BE2C (cell line): Measurements from ENCODE around the gene CHSY1.

ENCODE experiments used
- DNase-seq: peaks from one replicate; pipeline ENCODE4 v3.0.0-alpha.2; 2020
- H3K27me3 ChIP-seq: fragments of 250-450 bp; sonication (Bioruptor Pico); 2 replicates; pipeline ENCODE4 v1.5.1; 2020; ENCODE audit warnings: mild to moderate bottlenecking
- H3K36me3 ChIP-seq: fragments of 250-450 bp; sonication (Bioruptor Pico); 2 replicates; pipeline ENCODE4 v1.5.1; 2020; ENCODE audit warnings: mild to moderate bottlenecking
- H3K4me1 ChIP-seq: fragments of 250-450 bp; sonication (Bioruptor Pico); 2 replicates; pipeline ENCODE4 v1.5.1; 2020
- H3K4me3 ChIP-seq: 2 replicates; pipeline ENCODE4 v1.5.1; 2011; ENCODE audit warnings: low read depth, low read length
- H3K9me3 ChIP-seq: fragments of 250-450 bp; sonication (Bioruptor Pico); 2 replicates; pipeline ENCODE4 v1.5.1; 2020
- CTCF ChIP-seq: IDR thresholded peaks from 2 replicates; pipeline ENCODE4 v1.5.1; 2012; ENCODE audit warnings: mild to moderate bottlenecking, low read depth, low read length

CHSY1 gene

GRCh38 chr15:101169495-101170071 is 82.3 kb downstream of the CHSY1 start:
- H3K4me1 ChIP-seq, result peaks cover 58% of the 10 kb centered on the region
- H3K4me3 ChIP-seq, result no peak overlapping the region
- no peak for DNase-seq
- H3K9me3 ChIP-seq, result peaks cover 3% of the 10 kb centered on the region; the same call in 1 of the 2 replicates
- TF ChIP-seq CTCF, result no peak
- H3K27me3 ChIP-seq, result no peaks in the 10 kb centered on the region
- peaks cover 9% of the 10 kb centered on the region for H3K36me3 ChIP-seq

DNA sequence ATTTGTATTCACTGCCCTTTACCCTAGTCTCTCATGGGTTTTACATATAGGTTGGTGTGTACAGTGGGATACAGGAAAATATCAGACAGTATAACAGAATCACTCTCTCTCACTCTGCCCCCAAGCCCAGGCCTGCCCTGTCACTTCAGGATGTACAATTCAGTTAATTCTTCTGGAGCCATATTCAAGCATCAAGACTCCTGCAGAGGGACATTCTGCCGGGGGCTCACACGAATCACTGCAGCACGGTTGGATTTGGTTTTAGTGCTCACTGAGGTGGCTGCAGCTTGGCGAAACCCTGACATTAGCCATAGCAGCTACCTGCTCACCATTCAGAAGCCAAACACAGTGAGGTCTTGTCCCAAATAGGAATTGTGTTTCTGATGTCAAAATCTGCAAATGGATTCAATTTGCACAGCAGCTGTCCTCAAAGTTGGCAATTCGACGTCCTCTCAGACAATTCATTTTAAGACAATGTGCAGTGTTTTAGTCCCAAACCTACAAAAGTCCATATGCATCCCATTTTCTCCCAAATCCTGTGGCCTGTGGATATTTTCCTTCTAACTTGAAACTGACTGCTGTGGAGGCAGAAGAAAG is 82.9 kb downstream of the CHSY1 start:
- no peak for DNase-seq
- Histone ChIP-seq H3K9me3 (peaks cover 3% of the 10 kb centered on the region), H3K4me3 (no peak overlapping the region), H3K4me1 (peaks cover 58% of the 10 kb centered on the region), H3K36me3 (peaks cover 3% of the 10 kb centered on the region), H3K27me3 (no peaks in the 10 kb centered on the region)
- TF ChIP-seq CTCF, result no peak

GRCh38 chr15:101168463-101168824 is 83.4 kb downstream of the CHSY1 start:
- Histone ChIP-seq H3K9me3 (peaks cover 3% of the 10 kb centered on the region), H3K27me3 (no peaks in the 10 kb centered on the region), H3K4me1 (peaks cover 58% of the 10 kb centered on the region), H3K36me3 (no peaks in the 10 kb centered on the region), H3K4me3 (no peak overlapping the region)
- DNase-seq, result no peak
- no peak for TF ChIP-seq CTCF

GRCh38 chr15:101167753-101168462 is 83.9 kb downstream of the CHSY1 start:
- TF ChIP-seq CTCF, result no peak
- peak; percentile 80 for DNase-seq

GRCh38 chr15:101167411-101167752 is 84.5 kb downstream of the CHSY1 start:
- peaks cover 54% of the 10 kb centered on the region for H3K4me1 ChIP-seq
- no peak for DNase-seq
- TF ChIP-seq CTCF, result no peak

More at GRCh38 chr15:101167753-101168462, 83.9 kb downstream of the CHSY1 start:
- Histone ChIP-seq H3K27me3 (no peaks in the 10 kb centered on the region), H3K9me3 (peaks cover 3% of the 10 kb centered on the region), H3K4me3 (peak overlapping the region; percentile 5; the same call in 1 of the 2 replicates), H3K4me1 (peaks cover 58% of the 10 kb centered on the region), H3K36me3 (no peaks in the 10 kb centered on the region)

More at GRCh38 chr15:101167411-101167752, 84.5 kb downstream of the CHSY1 start:
- no peak overlapping the region; the same call in 1 of the 2 replicates for H3K4me3 ChIP-seq
- no peaks in the 10 kb centered on the region for H3K27me3 ChIP-seq
- H3K36me3 ChIP-seq, result no peaks in the 10 kb centered on the region
- H3K9me3 ChIP-seq, result peaks cover 3% of the 10 kb centered on the region
